MM.1S (cell line): ENCODE data around the gene ATXN1.

ENCODE experiments used
- DNase-seq: peaks from one replicate; pipeline ENCODE4 v3.0.0-alpha.2; 2015
- H2AFZ ChIP-seq: fragments of 300-600 bp; sonication (generic); 2 replicates; pipeline ENCODE4 v1.6.0; 2016; ENCODE audit warnings: antibody characterized with exemption, low read length
- H3F3A ChIP-seq: fragments of 300-600 bp; sonication (generic); 2 replicates; pipeline ENCODE4 v1.6.1; 2016; ENCODE audit warnings: mild to moderate bottlenecking, antibody characterized with exemption, low read length, moderate library complexity, mixed read lengths; ENCODE audit not compliant: insufficient read depth
- H3K27ac ChIP-seq: fragments of 300-600 bp; sonication (generic); 2 replicates; pipeline ENCODE4 v1.5.1; 2016; ENCODE audit warnings: mild to moderate bottlenecking, low read length
- H3K27me3 ChIP-seq: fragments of 300-600 bp; sonication (generic); replicated peaks from 2 replicates; pipeline ENCODE4 v1.6.0; 2016; ENCODE audit warnings: low read length; ENCODE audit not compliant: insufficient read depth
- H3K36me3 ChIP-seq: fragments of 300-600 bp; sonication (generic); replicated peaks from 2 replicates; pipeline ENCODE4 v1.6.1; 2016; ENCODE audit warnings: mild to moderate bottlenecking, low read length, mixed read lengths; ENCODE audit not compliant: insufficient read depth
- H3K4me1 ChIP-seq: fragments of 300-600 bp; sonication (generic); 2 replicates; pipeline ENCODE4 v1.6.1; 2016; ENCODE audit warnings: low read length, mixed read lengths
- H3K4me2 ChIP-seq: fragments of 300-600 bp; sonication (generic); 2 replicates; pipeline ENCODE4 v1.6.0; 2016; ENCODE audit warnings: low read depth, low read length
- H3K4me3 ChIP-seq: fragments of 300-600 bp; sonication (generic); 2 replicates; pipeline ENCODE4 v1.5.1; 2016; ENCODE audit warnings: low read length, mixed read lengths
- H3K79me2 ChIP-seq: fragments of 300-600 bp; sonication (generic); 2 replicates; pipeline ENCODE4 v1.6.1; 2016; ENCODE audit warnings: mixed run types, low read length, mixed read lengths
- H3K9ac ChIP-seq: fragments of 300-600 bp; sonication (generic); 2 replicates; pipeline ENCODE4 v1.6.1; 2016; ENCODE audit warnings: low read length, mixed read lengths
- H3K9me2 ChIP-seq: fragments of 300-600 bp; sonication (generic); replicated peaks from 2 replicates; pipeline ENCODE4 v1.6.1; 2016; ENCODE audit warnings: mild to moderate bottlenecking, low read length, mixed read lengths; ENCODE audit not compliant: insufficient read depth
- H3K9me3 ChIP-seq: fragments of 300-600 bp; sonication (generic); replicated peaks from 2 replicates; pipeline ENCODE4 v1.6.1; 2016; ENCODE audit warnings: mild to moderate bottlenecking, low read length, mixed read lengths; ENCODE audit not compliant: insufficient read depth
- H4K20me1 ChIP-seq: fragments of 300-600 bp; sonication (generic); 2 replicates; pipeline ENCODE4 v1.6.1; 2016; ENCODE audit warnings: mild to moderate bottlenecking, low read length, moderate library complexity, mixed read lengths; ENCODE audit not compliant: insufficient read depth
- EZH2 ChIP-seq: fragments of 300-600 bp; sonication (generic); optimal IDR thresholded peaks from 2 replicates; pipeline ENCODE3; 2017; ENCODE audit warnings: low read depth, mild to moderate bottlenecking, antibody characterized with exemption, low read length, mixed read lengths
- EZH2phosphoT487 ChIP-seq: fragments of 300-600 bp; sonication (generic); IDR thresholded peaks from 2 replicates; pipeline ENCODE4 v1.6.1; 2018; ENCODE audit warnings: antibody characterized with exemption, low read length
- TF ChIP-seq, protein P1 (sequence below): fragments of 300-600 bp; sonication (generic); IDR thresholded peaks from 2 replicates; pipeline ENCODE4 v1.5.1; 2016; ENCODE audit warnings: antibody characterized with exemption, low read length, mixed read lengths

The ATXN1 gene

DNA sequence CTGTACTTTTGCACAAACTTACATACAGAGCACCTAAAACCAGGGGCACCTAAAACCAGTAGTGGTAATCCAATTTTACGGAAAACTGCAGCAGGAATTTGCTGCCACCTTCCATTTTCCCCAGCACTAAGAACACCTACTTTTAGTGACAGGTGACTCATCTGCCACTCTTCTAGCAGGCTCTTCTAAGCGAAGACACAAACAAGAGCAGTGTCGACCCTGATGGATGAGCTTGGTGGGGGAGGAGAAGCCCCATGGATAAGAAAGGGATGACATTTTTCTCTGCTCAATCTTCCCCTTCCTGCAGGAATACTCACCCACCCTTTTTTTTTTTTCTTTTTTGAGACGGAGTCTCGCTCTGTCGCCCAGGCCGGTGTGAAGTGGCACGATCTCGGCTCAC is 406.0 kb downstream of the ATXN1 start:
- no peak overlapping the region for H2AFZ ChIP-seq
- no peaks in the 10 kb centered on the region for H3F3A ChIP-seq
- no peaks in the 10 kb centered on the region for H3K79me2 ChIP-seq
- H3K9me3 ChIP-seq: no peaks in the 10 kb centered on the region
- H3K4me1 ChIP-seq: no peaks in the 10 kb centered on the region
- no peak overlapping the region for H3K9ac ChIP-seq
- H3K27me3 ChIP-seq: no peaks in the 10 kb centered on the region
- TF ChIP-seq EZH2: no peak
- TF ChIP-seq, protein P1, sequence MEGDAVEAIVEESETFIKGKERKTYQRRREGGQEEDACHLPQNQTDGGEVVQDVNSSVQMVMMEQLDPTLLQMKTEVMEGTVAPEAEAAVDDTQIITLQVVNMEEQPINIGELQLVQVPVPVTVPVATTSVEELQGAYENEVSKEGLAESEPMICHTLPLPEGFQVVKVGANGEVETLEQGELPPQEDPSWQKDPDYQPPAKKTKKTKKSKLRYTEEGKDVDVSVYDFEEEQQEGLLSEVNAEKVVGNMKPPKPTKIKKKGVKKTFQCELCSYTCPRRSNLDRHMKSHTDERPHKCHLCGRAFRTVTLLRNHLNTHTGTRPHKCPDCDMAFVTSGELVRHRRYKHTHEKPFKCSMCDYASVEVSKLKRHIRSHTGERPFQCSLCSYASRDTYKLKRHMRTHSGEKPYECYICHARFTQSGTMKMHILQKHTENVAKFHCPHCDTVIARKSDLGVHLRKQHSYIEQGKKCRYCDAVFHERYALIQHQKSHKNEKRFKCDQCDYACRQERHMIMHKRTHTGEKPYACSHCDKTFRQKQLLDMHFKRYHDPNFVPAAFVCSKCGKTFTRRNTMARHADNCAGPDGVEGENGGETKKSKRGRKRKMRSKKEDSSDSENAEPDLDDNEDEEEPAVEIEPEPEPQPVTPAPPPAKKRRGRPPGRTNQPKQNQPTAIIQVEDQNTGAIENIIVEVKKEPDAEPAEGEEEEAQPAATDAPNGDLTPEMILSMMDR: no peak
- TF ChIP-seq EZH2phosphoT487: no peak
- H3K9me2 ChIP-seq: no peaks in the 10 kb centered on the region
- no peaks in the 10 kb centered on the region for H4K20me1 ChIP-seq
- H3K4me3 ChIP-seq: no peak overlapping the region
- no peak for DNase-seq
- no peak overlapping the region for H3K4me2 ChIP-seq
- no peaks in the 10 kb centered on the region for H3K36me3 ChIP-seq
- no peak overlapping the region for H3K27ac ChIP-seq

DNA sequence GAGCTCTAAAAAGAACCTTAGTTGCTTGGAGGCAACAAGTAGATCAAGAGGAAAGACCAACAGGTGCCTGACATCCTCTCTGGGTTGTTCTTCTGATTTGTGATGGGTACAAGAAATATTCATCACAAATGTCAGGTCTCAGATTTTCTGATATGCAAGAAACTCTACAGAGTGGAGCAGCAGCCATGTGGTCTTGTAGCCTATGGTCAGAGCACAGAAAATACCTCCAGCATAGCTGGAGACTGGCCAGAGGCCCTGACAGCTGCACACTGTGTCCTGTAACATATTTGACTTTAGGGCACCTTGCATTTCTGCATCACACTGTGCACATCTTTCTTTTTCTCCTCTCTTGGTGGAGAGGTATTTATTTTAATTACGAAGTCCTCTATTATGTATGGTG is 406.6 kb downstream of the ATXN1 start:
- Histone ChIP-seq H3K9me2 (no peaks in the 10 kb centered on the region), H3K9ac (no peak overlapping the region), H3K9me3 (no peaks in the 10 kb centered on the region), H3K27me3 (no peaks in the 10 kb centered on the region), H2AFZ (no peak overlapping the region), H3K4me1 (no peaks in the 10 kb centered on the region), H3F3A (no peaks in the 10 kb centered on the region), H3K27ac (no peak overlapping the region), H3K4me3 (no peak overlapping the region), H3K36me3 (no peaks in the 10 kb centered on the region), H3K4me2 (no peak overlapping the region), H3K79me2 (no peaks in the 10 kb centered on the region), H4K20me1 (no peaks in the 10 kb centered on the region)
- no peak for DNase-seq
- TF ChIP-seq, protein P1: no peak
- no peak for TF ChIP-seq EZH2phosphoT487
- no peak for TF ChIP-seq EZH2

DNA sequence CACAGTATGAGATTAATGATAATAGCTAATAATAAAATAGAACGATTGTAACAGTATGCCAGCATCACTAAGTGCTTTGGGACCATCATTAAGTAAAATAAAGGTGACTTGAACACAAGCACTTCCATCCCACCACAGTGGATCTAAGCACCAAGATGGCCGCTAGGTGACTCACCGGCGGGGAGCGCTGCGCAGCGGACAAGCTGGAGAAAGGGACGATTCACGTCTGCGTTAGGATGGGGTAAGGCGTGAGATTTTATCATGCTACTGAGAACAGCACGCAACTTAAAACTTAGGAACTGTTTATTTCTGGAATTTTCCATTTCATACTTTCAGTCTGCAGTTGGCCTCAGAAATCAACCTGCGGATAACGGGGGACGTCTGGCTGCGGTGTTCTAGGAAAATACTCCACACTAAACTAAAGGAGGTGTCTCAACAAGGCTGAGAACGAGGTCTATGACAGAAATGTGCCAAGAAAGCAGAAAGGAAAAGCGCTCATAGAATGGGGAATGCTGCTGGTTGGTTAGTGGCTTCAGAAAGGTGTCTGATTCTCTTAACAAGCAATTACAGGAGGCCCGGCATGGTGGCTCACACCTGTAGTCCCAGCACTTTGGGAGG is 408.3 kb downstream of the ATXN1 start:
- TF ChIP-seq, protein P1: no peak
- no peak for TF ChIP-seq EZH2phosphoT487
- no peak for TF ChIP-seq EZH2

More for the DNA sequence above, 408.3 kb downstream of the ATXN1 start:
- H3K27me3 ChIP-seq: no peaks in the 10 kb centered on the region
- H3K4me1 ChIP-seq: no peaks in the 10 kb centered on the region
- no peak overlapping the region for H3K9ac ChIP-seq
- H3K36me3 ChIP-seq: no peaks in the 10 kb centered on the region
- H2AFZ ChIP-seq: no peak overlapping the region
- no peak overlapping the region for H3K27ac ChIP-seq
- H3K9me2 ChIP-seq: no peaks in the 10 kb centered on the region
- H3F3A ChIP-seq: no peaks in the 10 kb centered on the region
- no peak overlapping the region for H3K4me2 ChIP-seq
- no peak for DNase-seq
- no peak overlapping the region for H3K4me3 ChIP-seq
- no peaks in the 10 kb centered on the region for H4K20me1 ChIP-seq
- no peaks in the 10 kb centered on the region for H3K79me2 ChIP-seq
- H3K9me3 ChIP-seq: no peaks in the 10 kb centered on the region
